Spleen (tissue), 11 donors: ENCODE results near the gene SLC5A11. TPM values are rescaled to one million over a fixed set of nuclear protein-coding genes. Genes with fewer than 3 reads are reported as not detected.

Experiments
- DNase-seq: peaks from one replicate; pipeline ENCODE4 v3.0.0-alpha.2; 2020
- H3K27ac ChIP-seq, 8 donors: fragments of 200-600 bp; sonication (generic) in 7 of 8; 1 replicate in 4 of 8; 2 replicates in 4 of 8; pipeline versions ENCODE4 v1.5.0 to v1.8.0; 2016 to 2021; ENCODE audit warnings: inconsistent platforms in 4 of 8, mild to moderate bottlenecking in 4 of 8, moderate library complexity in 1 of 8
- H3K27me3 ChIP-seq, 7 donors: fragments of 200-600 bp; sonication (generic) in 6 of 7; replicated peaks in 1 of 7; 1 replicate in 4 of 7; 2 replicates in 3 of 7; pipeline versions ENCODE4 v1.5.0 to v1.8.0; 2016 to 2021; ENCODE audit warnings: inconsistent platforms in 3 of 7, mild to moderate bottlenecking in 1 of 7
- H3K36me3 ChIP-seq, 6 donors: fragments of 200-600 bp; sonication (generic) in 5 of 6; 1 replicate in 4 of 6; 2 replicates in 2 of 6; pipeline versions ENCODE4 v1.5.0 to v1.8.0; 2016 to 2021; ENCODE audit warnings: inconsistent platforms in 2 of 6
- H3K4me1 ChIP-seq, 6 donors: fragments of 200-600 bp; sonication (generic) in 5 of 6; 1 replicate in 3 of 6; 2 replicates in 3 of 6; pipeline versions ENCODE4 v1.5.0 to v1.8.0; 2016 to 2021; ENCODE audit warnings: inconsistent platforms in 3 of 6
- H3K4me3 ChIP-seq, 8 donors: fragments of 200-600 bp; sonication (generic) in 7 of 8; 1 replicate in 4 of 8; 2 replicates in 4 of 8; pipeline versions ENCODE4 v1.5.0 to v1.8.0; 2016 to 2021; ENCODE audit warnings: inconsistent platforms in 4 of 8, mild to moderate bottlenecking in 4 of 8, moderate library complexity in 2 of 8
- H3K9me3 ChIP-seq, 8 donors: fragments of 200-600 bp; sonication (generic) in 7 of 8; 1 replicate in 4 of 8; 2 replicates in 4 of 8; pipeline versions ENCODE4 v1.5.0 to v1.8.0; 2016 to 2021; ENCODE audit warnings: inconsistent platforms in 4 of 8
- CTCF ChIP-seq, 11 experiments: fragments of 200-600 bp in 7 of 11; fragments of 450-650 bp in 4 of 11; sonication (generic) in 4 of 11; IDR thresholded peaks in 8 of 11; conservative IDR thresholded peaks in 3 of 11; 1 replicate in 7 of 11; 2 replicates in 4 of 11; pipeline versions ENCODE4 v1.4.0 to v1.8.0; 2016 to 2021; ENCODE audit warnings: antibody characterized with exemption in 11 of 11, inconsistent platforms in 4 of 11, mild to moderate bottlenecking in 1 of 11
- POLR2A ChIP-seq, 3 donors: fragments of 450-650 bp; IDR thresholded peaks; one replicate each; pipeline ENCODE4 v1.5.1; 2017; ENCODE audit warnings: antibody characterized with exemption in 3 of 3, mild to moderate bottlenecking in 1 of 3
- POLR2AphosphoS5 ChIP-seq, 3 donors: sonication (generic); formaldehyde crosslinking; IDR thresholded peaks; one replicate each; pipeline ENCODE4 v1.5.1; 2017; ENCODE audit warnings: antibody characterized with exemption in 3 of 3
- WGBS, 5 donors: extraction: QIAGEN DNeasy Blood & Tissue Kit in 3 of 5; methylation state at CpG; one replicate each; pipeline versions ENCODE4 v1.1.5 to v1.1.7; 2013 to 2018; 5-methylcytosine and 5-hydroxymethylcytosine counted together
- intact Hi-C: fragments of 100-400 bp; cut with DNase I; formaldehyde crosslinking; loops from one replicate; pipeline ENCODE4 v1.15.0; 2023; ENCODE audit warnings: low total_unique reads
- polyA plus RNA-seq, 3 donors: library from polyadenylated mRNA; stranded (reverse); fragments of 200-250 nt; gene quantifications; one replicate each; pipeline ENCODE4 v1.2.1, GENCODE V29; 2013
- total RNA-seq, 7 donors: library from RNA; depleted of rRNA in 3 of 7; stranded (reverse); fragments of >200 nt in 3 of 7; fragmentation: NEBNext Ultra II Directional in 4 of 7; extraction: Animal tissue kit (Norgen Biotek cat#: 25700) in 4 of 7; gene quantifications; one replicate each; pipeline versions ENCODE4 v1.1.0 to v1.2.1, GENCODE V29; 2016 to 2021
- donor health status: healthy with polysubstance abuse.
- donor health status: DM: no; HTN: no; CAD: no; lungs with moderate emphysema.
- donor health status: DM: no; HTN: no; CAD: no.
- donor health status: Bipolar disorder and iron deficiency.
- donor health status: healthy.
- donor health status: DM: no; HTN: no; CAD: no.
- donor health status: DM: yes; HTN: yes; CAD: no.

Gene SLC5A11
- total and polyA plus RNA-seq, 10 donors = 0.14 to 1.9 (median 0.46) TPM; not detected in 3

DNA sequence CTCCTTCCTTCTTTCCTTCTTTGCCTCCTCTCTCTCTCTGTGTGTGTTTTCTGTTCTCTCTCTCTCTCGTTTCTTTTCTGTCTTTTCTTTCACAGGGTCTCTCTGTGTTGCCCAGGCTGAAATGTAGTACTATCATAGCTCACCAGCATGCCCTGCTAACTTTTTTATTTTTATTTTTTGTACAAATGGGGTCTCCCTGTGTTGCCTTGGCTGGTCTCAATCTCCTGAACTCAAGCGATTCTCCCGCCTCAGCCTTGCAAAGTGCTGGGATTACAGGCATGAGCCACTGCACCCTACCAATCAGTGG lies 1.5 kb downstream of the SLC5A11 start:
- Histone ChIP-seq H3K4me1 (no peaks in the 10 kb centered on the region), H3K27ac (no peak overlapping the region), H3K36me3 (no peaks in the 10 kb centered on the region), H3K9me3 (no peaks in the 10 kb centered on the region), H3K27me3 (no peaks in the 10 kb centered on the region), H3K4me3 (no peak overlapping the region)
- TF ChIP-seq POLR2A (IDR thresholded peaks at IDR 0.05) = no peak
- no peak for TF ChIP-seq POLR2AphosphoS5 (IDR thresholded peaks at IDR 0.05)
- no peak for TF ChIP-seq CTCF (IDR thresholded peaks at IDR 0.05 in 8 of 11, conservative IDR thresholded peaks at IDR 0.05 in 3 of 11)
- no peak for DNase-seq
- WGBS, 5 donors = 84 to 91% (median 90%) methylated on average over 3 of the region's 3 CpGs
- intact Hi-C loops = no loop called here

DNA sequence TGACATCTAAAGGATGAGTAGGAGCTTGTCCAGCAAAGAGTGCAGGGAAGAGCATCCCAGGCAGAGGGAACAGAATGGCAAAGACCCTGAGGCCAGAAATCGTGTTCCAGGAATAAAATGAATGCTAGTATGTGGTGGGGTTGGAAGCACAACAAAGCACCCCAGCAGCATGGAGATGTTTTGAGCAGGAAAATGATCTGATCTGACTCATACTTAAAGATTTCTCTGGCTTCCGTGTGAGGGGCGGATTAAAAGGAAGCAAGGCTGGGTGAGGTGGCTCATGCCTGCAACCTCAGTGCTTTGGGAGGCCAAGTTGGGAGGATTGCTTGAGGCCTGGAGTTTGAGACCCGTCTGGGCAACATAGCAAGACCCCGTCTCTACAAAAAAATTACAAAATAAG lies 2.3 kb downstream of the SLC5A11 start:
- TF ChIP-seq POLR2A (IDR thresholded peaks at IDR 0.05) (no peak), CTCF (IDR thresholded peaks at IDR 0.05 in 8 of 11, conservative IDR thresholded peaks at IDR 0.05 in 3 of 11) (no peak), POLR2AphosphoS5 (IDR thresholded peaks at IDR 0.05) (no peak)
- no peaks in the 10 kb centered on the region for H3K9me3 ChIP-seq
- intact Hi-C loops = no loop called here
- H3K4me3 ChIP-seq = no peak overlapping the region
- no peak for DNase-seq
- H3K4me1 ChIP-seq = no peaks in the 10 kb centered on the region
- no peaks in the 10 kb centered on the region for H3K36me3 ChIP-seq
- 76 to 90% (median 83%) methylated on average over 5 of the region's 5 CpGs for WGBS, 5 donors
- H3K27ac ChIP-seq = no peak overlapping the region
- H3K27me3 ChIP-seq = no peaks in the 10 kb centered on the region

DNA sequence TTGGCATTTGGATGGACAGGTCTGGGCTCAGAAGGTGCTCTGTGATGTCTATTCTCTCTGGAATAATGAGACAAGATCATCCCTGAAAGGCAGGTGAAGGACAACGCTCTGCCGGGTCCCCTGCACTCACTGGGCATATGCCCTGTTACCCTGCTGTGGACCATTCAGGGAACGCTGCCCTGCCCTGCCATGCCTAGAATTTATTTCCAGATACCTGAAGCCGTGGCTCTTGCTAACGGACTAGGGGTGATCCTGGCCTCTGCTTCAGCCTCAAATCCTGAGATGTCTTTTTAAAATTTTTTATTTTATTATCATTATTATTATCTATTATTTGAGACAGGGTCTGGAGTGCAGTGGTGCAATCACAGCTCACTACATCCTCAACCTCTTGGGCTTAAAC lies 3.9 kb downstream of the SLC5A11 start:
- H3K4me3 ChIP-seq = no peak overlapping the region
- no peak overlapping the region for H3K27ac ChIP-seq
- H3K9me3 ChIP-seq = no peaks in the 10 kb centered on the region
- DNase-seq = no peak
- intact Hi-C loops = no loop called here
- H3K27me3 ChIP-seq = no peaks in the 10 kb centered on the region
- no peak for TF ChIP-seq POLR2AphosphoS5 (IDR thresholded peaks at IDR 0.05)
- no peak for TF ChIP-seq CTCF (IDR thresholded peaks at IDR 0.05 in 8 of 11, conservative IDR thresholded peaks at IDR 0.05 in 3 of 11)
- no peak for TF ChIP-seq POLR2A (IDR thresholded peaks at IDR 0.05)
- H3K4me1 ChIP-seq = no peaks in the 10 kb centered on the region
- 87 to 95% (median 92%) methylated on average over 5 of the region's 5 CpGs for WGBS, 5 donors
- no peaks in the 10 kb centered on the region for H3K36me3 ChIP-seq

DNA sequence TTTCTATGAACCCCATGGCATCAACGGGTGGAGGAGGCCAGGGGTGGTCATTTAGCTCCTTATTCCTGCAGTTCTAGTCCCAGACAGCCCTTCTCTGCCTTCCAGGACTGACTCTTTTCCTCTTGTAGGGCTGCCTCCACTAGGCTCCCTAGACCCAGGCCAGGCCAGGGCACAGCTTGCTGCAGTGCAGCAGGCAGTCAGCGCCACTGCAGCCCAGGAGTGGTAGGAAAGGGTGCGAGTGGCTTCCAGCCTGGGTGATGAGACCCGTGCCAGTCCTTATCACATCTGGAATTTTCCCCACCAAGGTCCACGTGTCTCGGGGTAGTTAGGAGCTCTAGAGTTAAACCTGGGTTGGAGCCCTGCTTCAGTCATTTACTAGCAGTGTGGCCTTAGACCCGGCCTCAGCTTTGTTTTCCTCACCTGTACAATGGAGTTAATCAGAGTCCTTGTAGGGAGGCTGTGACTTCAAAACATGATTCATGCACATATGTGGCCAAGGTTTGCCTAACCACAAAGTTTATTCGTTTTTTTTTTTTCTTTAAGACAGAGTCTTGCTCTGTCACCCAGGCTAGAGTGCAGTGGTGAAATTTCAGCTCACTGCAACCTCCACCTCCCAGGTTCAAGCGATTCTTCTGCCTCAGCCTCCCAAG lies 4.7 kb downstream of the SLC5A11 start:
- no peaks in the 10 kb centered on the region for H3K27me3 ChIP-seq
- DNase-seq = no peak
- 75 to 80% (median 76%) methylated on average over 9 of the region's 9 CpGs for WGBS, 5 donors
- H3K9me3 ChIP-seq = no peaks in the 10 kb centered on the region
- intact Hi-C loops = no loop called here
- TF ChIP-seq POLR2A (IDR thresholded peaks at IDR 0.05) = no peak
- TF ChIP-seq CTCF (IDR thresholded peaks at IDR 0.05 in 8 of 11, conservative IDR thresholded peaks at IDR 0.05 in 3 of 11) = no peak
- no peak for TF ChIP-seq POLR2AphosphoS5 (IDR thresholded peaks at IDR 0.05)
- H3K36me3 ChIP-seq = no peaks in the 10 kb centered on the region
- no peak overlapping the region for H3K27ac ChIP-seq
- no peaks in the 10 kb centered on the region for H3K4me1 ChIP-seq
- H3K4me3 ChIP-seq = no peak overlapping the region
